RWPE2 (cell line): ENCODE data around the gene FOXO3.
"Not testable (repeated sequence)": the region's sequence is repeated elsewhere in the genome, so short reads cannot be mapped to it uniquely, and the experiment has no call there.

Experiments used
- ATAC-seq: fragments of 200-7000 bp; cut with Tn5 transposase; 3 replicates; pipeline ENCODE4 v1.9.1; 2021; ENCODE audit warnings: low read depth
- DNase-seq: peaks from one replicate; pipeline ENCODE4 v3.0.0-alpha.2; 2020; ENCODE audit warnings: low spot score
- H3K27ac ChIP-seq: fragments of 450-650 bp; 2 replicates; pipeline ENCODE4 v1.5.1; 2017; ENCODE audit warnings: mild to moderate bottlenecking; ENCODE audit not compliant: poor library complexity, severe bottlenecking
- H3K27me3 ChIP-seq: fragments of 250-450 bp; sonication (Bioruptor Pico); 2 replicates; pipeline ENCODE4 v1.5.1; 2021; ENCODE audit warnings: mild to moderate bottlenecking, moderate library complexity; ENCODE audit not compliant: insufficient read depth, poor library complexity, severe bottlenecking
- H3K36me3 ChIP-seq: fragments of 250-450 bp; sonication (Bioruptor Pico); 2 replicates; pipeline ENCODE4 v1.5.1; 2020; ENCODE audit warnings: low read depth, mild to moderate bottlenecking, moderate library complexity
- H3K4me1 ChIP-seq: fragments of 250-450 bp; sonication (Bioruptor Pico); 2 replicates; pipeline ENCODE4 v1.5.1; 2021; ENCODE audit warnings: mild to moderate bottlenecking, moderate library complexity; ENCODE audit not compliant: insufficient read depth, poor library complexity, severe bottlenecking
- H3K4me3 ChIP-seq: fragments of 250-450 bp; sonication (Bioruptor Pico); 2 replicates; pipeline ENCODE4 v1.5.1; 2021; ENCODE audit warnings: mild to moderate bottlenecking, moderate library complexity; ENCODE audit not compliant: severe bottlenecking
- H3K9me3 ChIP-seq: fragments of 250-450 bp; sonication (Bioruptor Pico); 2 replicates; pipeline ENCODE4 v1.5.1; 2021; ENCODE audit warnings: mild to moderate bottlenecking, moderate library complexity; ENCODE audit not compliant: severe bottlenecking
- TF ChIP-seq, protein P1 (sequence below): fragments of 450-650 bp; IDR thresholded peaks from one replicate; pipeline ENCODE4 v1.5.1; 2017; ENCODE audit warnings: mild to moderate bottlenecking, moderate library complexity; ENCODE audit not compliant: poor library complexity, severe bottlenecking

The FOXO3 gene

DNA sequence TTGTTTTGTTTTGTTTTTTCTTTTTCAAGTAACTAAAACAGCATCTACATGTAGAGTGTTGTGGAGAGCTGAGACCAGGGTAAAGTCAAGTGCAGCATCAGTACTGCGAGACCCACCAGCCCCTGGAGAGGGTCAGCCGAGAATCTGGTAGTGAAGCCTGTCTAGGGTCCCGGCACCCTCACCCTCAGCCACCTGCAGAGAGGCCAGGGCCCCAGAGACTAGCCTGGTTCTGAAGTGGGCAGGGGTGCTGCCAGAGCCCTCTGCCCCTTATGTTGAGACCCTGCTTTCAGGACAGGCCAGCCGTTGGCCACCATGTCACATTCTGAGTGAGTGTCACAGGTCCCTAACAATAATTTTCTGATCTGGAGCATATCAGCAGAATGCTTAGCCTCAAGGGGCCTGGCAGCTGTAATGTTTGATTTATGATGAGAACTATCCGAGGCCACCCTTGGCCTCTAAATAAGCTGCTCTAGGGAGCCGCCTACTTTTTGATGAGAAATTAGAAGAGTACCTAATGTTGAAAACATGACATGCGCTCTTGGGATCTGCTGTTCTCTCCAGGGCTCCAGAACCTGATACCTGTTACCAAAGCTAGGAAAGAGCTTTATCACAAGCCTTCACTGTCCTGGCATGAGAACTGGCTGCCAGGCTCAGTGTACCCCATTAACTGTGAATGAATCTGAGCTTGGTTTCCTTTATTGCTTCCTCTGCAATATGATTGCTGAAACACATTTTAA lies 121.8 kb downstream of the FOXO3 start:
- Histone ChIP-seq H3K4me1 (peaks cover 23% of the 10 kb centered on the region), H3K36me3 (peaks cover 12% of the 10 kb centered on the region), H3K27ac (peak overlapping the region; percentile 42)
- H3K27me3 ChIP-seq, H3K9me3 ChIP-seq, ATAC-seq, H3K4me3 ChIP-seq, DNase-seq: not testable (repeated sequence)

DNA sequence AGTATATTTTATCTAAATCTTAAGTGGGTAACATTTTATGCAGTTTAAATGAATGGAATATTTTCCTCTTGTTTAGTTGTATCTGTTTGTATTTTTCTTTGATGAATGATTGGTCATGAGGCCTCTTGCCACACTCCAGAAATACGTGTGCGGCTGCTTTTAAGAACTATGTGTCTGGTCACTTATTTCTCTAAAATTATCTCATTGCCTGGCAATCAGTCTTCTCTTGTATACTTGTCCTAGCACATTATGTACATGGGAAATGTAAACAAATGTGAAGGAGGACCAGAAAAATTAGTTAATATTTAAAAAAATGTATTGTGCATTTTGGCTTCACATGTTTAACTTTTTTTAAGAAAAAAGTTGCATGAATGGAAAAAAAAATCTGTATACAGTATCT lies 123.3 kb downstream of the FOXO3 start:
- H3K27me3 ChIP-seq, H3K4me3 ChIP-seq, ATAC-seq, H3K9me3 ChIP-seq, DNase-seq: not testable (repeated sequence)
- peak overlapping the region; percentile 84 for H3K27ac ChIP-seq
- peaks cover 37% of the 10 kb centered on the region for H3K4me1 ChIP-seq
- peaks cover 21% of the 10 kb centered on the region for H3K36me3 ChIP-seq

DNA sequence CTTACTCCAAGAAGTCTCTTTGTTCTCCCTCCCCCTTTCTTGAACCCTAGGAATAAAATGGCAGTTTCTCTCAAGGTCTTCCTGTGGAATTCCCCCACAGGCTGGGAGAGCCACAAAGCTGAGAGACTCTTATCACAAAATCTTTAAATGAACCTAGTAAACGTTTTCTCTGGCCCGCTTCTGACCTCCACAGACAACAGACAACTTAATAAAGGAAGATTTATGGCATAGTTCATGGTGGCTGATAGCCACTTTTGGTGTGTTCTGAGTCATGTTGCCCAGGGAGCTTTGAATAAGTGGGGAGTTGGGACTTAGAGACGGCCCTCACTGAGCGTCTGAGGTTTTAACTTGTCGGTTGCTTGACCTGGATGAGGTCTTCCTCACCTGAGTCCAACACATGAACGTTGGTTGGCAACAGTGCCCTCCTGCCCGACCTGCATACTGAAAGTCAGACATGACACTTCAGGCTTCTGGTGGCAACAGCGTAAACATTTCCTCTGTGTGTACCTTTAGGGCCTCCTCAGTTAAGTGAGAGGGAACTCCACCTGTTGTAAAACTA lies 124.1 kb downstream of the FOXO3 start:
- Histone ChIP-seq H3K4me3 (no peak overlapping the region), H3K36me3 (peaks cover 21% of the 10 kb centered on the region), H3K4me1 (peaks cover 43% of the 10 kb centered on the region), H3K27ac (peak overlapping the region; percentile 84), H3K9me3 (no peaks in the 10 kb centered on the region), H3K27me3 (no peaks in the 10 kb centered on the region)
- TF ChIP-seq, protein P1, sequence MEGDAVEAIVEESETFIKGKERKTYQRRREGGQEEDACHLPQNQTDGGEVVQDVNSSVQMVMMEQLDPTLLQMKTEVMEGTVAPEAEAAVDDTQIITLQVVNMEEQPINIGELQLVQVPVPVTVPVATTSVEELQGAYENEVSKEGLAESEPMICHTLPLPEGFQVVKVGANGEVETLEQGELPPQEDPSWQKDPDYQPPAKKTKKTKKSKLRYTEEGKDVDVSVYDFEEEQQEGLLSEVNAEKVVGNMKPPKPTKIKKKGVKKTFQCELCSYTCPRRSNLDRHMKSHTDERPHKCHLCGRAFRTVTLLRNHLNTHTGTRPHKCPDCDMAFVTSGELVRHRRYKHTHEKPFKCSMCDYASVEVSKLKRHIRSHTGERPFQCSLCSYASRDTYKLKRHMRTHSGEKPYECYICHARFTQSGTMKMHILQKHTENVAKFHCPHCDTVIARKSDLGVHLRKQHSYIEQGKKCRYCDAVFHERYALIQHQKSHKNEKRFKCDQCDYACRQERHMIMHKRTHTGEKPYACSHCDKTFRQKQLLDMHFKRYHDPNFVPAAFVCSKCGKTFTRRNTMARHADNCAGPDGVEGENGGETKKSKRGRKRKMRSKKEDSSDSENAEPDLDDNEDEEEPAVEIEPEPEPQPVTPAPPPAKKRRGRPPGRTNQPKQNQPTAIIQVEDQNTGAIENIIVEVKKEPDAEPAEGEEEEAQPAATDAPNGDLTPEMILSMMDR, result no peak
- DNase-seq (no peak), ATAC-seq (no peak)

DNA sequence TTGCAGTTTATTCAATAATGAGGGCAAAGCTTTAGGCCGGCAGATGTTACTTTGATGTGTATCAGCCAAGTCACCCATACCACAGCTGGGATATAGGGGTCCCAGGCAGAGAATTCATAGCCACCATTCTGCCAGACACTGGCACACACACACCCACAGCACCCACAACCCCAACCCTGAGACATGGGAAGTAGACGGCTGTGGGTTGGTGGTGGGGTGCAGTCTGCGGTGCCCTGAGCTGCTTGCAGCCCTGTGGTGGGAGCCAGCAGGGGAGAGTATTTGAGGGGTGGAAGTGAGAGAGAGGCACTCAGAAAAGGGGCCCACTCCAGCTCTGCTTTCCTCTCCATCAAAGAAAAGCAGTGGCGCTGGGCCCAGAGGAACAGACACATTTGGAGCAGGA lies 125.3 kb downstream of the FOXO3 start:
- no peaks in the 10 kb centered on the region for H3K27me3 ChIP-seq
- TF ChIP-seq, protein P1, result no peak
- DNase-seq (no peak), ATAC-seq (no peak)
- H3K4me1 ChIP-seq, result peaks cover 51% of the 10 kb centered on the region
- H3K27ac ChIP-seq, result peak overlapping the region; percentile 84
- no peak overlapping the region for H3K4me3 ChIP-seq
- peaks cover 21% of the 10 kb centered on the region; the same call in 1 of the 2 replicates for H3K36me3 ChIP-seq
- H3K9me3 ChIP-seq, result no peaks in the 10 kb centered on the region

DNA sequence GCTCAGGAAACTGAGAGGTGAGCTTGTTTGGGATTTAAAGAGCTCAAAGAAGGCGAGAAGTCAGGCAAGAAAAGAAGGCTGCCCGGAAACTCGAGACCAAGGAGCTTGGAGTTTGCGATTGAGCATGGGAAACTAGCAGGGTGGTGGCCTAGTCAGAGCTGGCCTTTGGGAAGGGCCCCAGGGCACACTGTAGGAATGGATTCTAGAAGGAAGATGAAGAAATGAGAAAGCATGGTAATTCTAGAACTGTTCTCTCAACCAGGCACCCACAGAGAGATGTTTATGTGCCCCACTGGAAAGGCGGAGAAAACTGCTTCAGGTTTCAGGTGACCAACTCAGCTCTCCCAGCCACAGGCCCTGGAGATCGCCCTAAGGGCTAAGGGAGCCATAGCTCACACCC lies 126.2 kb downstream of the FOXO3 start:
- Histone ChIP-seq H3K4me1 (peaks cover 51% of the 10 kb centered on the region), H3K4me3 (no peak overlapping the region), H3K27ac (peak overlapping the region; percentile 84), H3K9me3 (no peaks in the 10 kb centered on the region), H3K36me3 (peaks cover 21% of the 10 kb centered on the region; the same call in 1 of the 2 replicates), H3K27me3 (no peaks in the 10 kb centered on the region)
- ATAC-seq (no peak), DNase-seq (no peak)
- TF ChIP-seq, protein P1, result no peak

DNA sequence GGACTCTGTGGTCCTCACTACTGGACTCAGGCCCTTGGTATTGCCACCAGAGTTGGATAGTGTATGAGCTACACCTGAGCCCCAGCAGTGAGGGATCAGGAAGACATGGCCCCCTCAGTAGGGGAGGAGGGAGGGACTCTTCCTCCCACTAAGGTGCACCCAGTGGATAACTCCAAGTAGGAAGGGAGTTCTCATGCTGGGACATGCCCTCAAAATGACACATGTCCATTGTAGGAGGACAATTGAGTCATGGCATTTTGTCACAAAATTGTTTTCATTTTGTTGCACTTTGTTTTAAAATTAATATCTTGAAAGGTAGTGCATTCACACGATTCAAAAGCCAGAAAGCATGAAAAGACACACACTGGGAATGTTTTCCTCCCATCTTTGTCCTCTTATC lies 127.2 kb downstream of the FOXO3 start:
- no peak for ATAC-seq
- H3K4me1 ChIP-seq, result peaks cover 51% of the 10 kb centered on the region

More for the DNA sequence above, 127.2 kb downstream of the FOXO3 start:
- Histone ChIP-seq H3K27me3 (no peaks in the 10 kb centered on the region), H3K36me3 (peaks cover 21% of the 10 kb centered on the region; the same call in 1 of the 2 replicates), H3K9me3 (no peaks in the 10 kb centered on the region), H3K27ac (peak overlapping the region; percentile 84), H3K4me3 (no peak overlapping the region)
- no peak for DNase-seq
- TF ChIP-seq, protein P1, result no peak
